ENCODE results near the gene DGKB.

The DGKB gene

GRCh38 chr7:14854471-14854870 is 48.1 kb downstream of the DGKB start:
- no peaks in the 10 kb centered on the region for H3K4me1 ChIP-seq (ENCODE audit: control insufficient read depth, insufficient read depth, low read depth, low read length)
- H3K27me3 ChIP-seq (ENCODE audit: control insufficient read depth in 1 of 2, insufficient read depth in 1 of 2, low read length in 2 of 2) = no peaks in the 10 kb centered on the region
- no peaks in the 10 kb centered on the region for H3K9me3 ChIP-seq (ENCODE audit: control insufficient read depth, low read length)
- H4K8ac ChIP-seq (ENCODE audit: low read length) = no peak overlapping the region
- H2AFZ ChIP-seq (ENCODE audit: low read depth, low read length) = no peak overlapping the region
- H2BK120ac ChIP-seq (ENCODE audit: low read depth, low read length) = no peak overlapping the region
- no peak for DNase-seq
- no peak overlapping the region for H3K23ac ChIP-seq (ENCODE audit: low read length in 2 of 2)
- H4K91ac ChIP-seq (ENCODE audit: low read length) = no peak overlapping the region
- no peak overlapping the region for H2BK5ac ChIP-seq (ENCODE audit: low read depth, low read length, poor library complexity, severe bottlenecking)
- H3K4me2 ChIP-seq (ENCODE audit: low read length, poor library complexity, severe bottlenecking) = no peak overlapping the region
- H3K4ac ChIP-seq (ENCODE audit: low read depth in 1 of 2, low read length in 2 of 2) = no peak overlapping the region
- no peak overlapping the region for H2BK12ac ChIP-seq (ENCODE audit: low read length in 2 of 2)
- no peak overlapping the region for H3K14ac ChIP-seq (ENCODE audit: low read length in 2 of 2)
- H3K36me3 ChIP-seq (ENCODE audit: control insufficient read depth in 1 of 2, insufficient read depth in 2 of 2, low read depth in 1 of 2, low read length in 2 of 2) = no peaks in the 10 kb centered on the region
- no peak overlapping the region for H2BK15ac ChIP-seq (ENCODE audit: low read depth, poor library complexity, severe bottlenecking)
- H3K18ac ChIP-seq (ENCODE audit: low read depth in 1 of 2, low read length in 2 of 2) = no peak overlapping the region
- H3K4me3 ChIP-seq (ENCODE audit: insufficient read depth in 1 of 2, low read depth in 1 of 2, low read length in 2 of 2) = no peak overlapping the region
- WGBS = 93% methylated on average over 2 of the region's 5 CpGs
- no peaks in the 10 kb centered on the region for H3K79me1 ChIP-seq (replicated peaks; ENCODE audit: low read length, poor library complexity, severe bottlenecking)
- no peak overlapping the region for H2AK5ac ChIP-seq (ENCODE audit: low read length, severe bottlenecking)
- no peak overlapping the region for H3K9ac ChIP-seq (ENCODE audit: low read length)
- no peak overlapping the region for H3K27ac ChIP-seq (ENCODE audit: low read length, poor library complexity, severe bottlenecking)

GRCh38 chr7:14851610-14852009 is 50.9 kb downstream of the DGKB start:
- peak; percentile 31 for DNase-seq
- Histone ChIP-seq H3K14ac (ENCODE audit: low read length in 2 of 2) (no peak overlapping the region), H3K9ac (ENCODE audit: low read length) (no peak overlapping the region), H2AK5ac (ENCODE audit: low read length, severe bottlenecking) (no peak overlapping the region), H2BK120ac (ENCODE audit: low read depth, low read length) (no peak overlapping the region), H2BK15ac (ENCODE audit: low read depth, poor library complexity, severe bottlenecking) (no peak overlapping the region), H3K4me2 (ENCODE audit: low read length, poor library complexity, severe bottlenecking) (no peak overlapping the region), H2AFZ (ENCODE audit: low read depth, low read length) (no peak overlapping the region), H3K36me3 (ENCODE audit: control insufficient read depth in 1 of 2, insufficient read depth in 2 of 2, low read depth in 1 of 2, low read length in 2 of 2) (no peaks in the 10 kb centered on the region), H3K79me1 (replicated peaks; ENCODE audit: low read length, poor library complexity, severe bottlenecking) (no peaks in the 10 kb centered on the region), H3K27ac (ENCODE audit: low read length, poor library complexity, severe bottlenecking) (no peak overlapping the region), H3K9me3 (ENCODE audit: control insufficient read depth, low read length) (no peaks in the 10 kb centered on the region), H3K18ac (ENCODE audit: low read depth in 1 of 2, low read length in 2 of 2) (no peak overlapping the region), H2BK5ac (ENCODE audit: low read depth, low read length, poor library complexity, severe bottlenecking) (no peak overlapping the region), H4K8ac (ENCODE audit: low read length) (no peak overlapping the region), H2BK12ac (ENCODE audit: low read length in 2 of 2) (no peak overlapping the region), H3K4ac (ENCODE audit: low read depth in 1 of 2, low read length in 2 of 2) (no peak overlapping the region), H3K4me3 (ENCODE audit: insufficient read depth in 1 of 2, low read depth in 1 of 2, low read length in 2 of 2) (no peak overlapping the region), H3K27me3 (ENCODE audit: control insufficient read depth in 1 of 2, insufficient read depth in 1 of 2, low read length in 2 of 2) (no peaks in the 10 kb centered on the region), H3K23ac (ENCODE audit: low read length in 2 of 2) (no peak overlapping the region), H4K91ac (ENCODE audit: low read length) (no peak overlapping the region), H3K4me1 (ENCODE audit: control insufficient read depth, insufficient read depth, low read depth, low read length) (no peaks in the 10 kb centered on the region)
- WGBS = 16% methylated on average over 1 of the region's 1 CpG

- no peak overlapping the region for H3K9ac ChIP-seq (ENCODE audit: low read length)
- no peak overlapping the region for H2BK15ac ChIP-seq (ENCODE audit: low read depth, poor library complexity, severe bottlenecking)
- H3K4ac ChIP-seq (ENCODE audit: low read depth in 1 of 2, low read length in 2 of 2) = no peak overlapping the region
- no peak overlapping the region for H3K4me3 ChIP-seq (ENCODE audit: insufficient read depth in 1 of 2, low read depth in 1 of 2, low read length in 2 of 2)
- no peak overlapping the region for H3K27ac ChIP-seq (ENCODE audit: low read length, poor library complexity, severe bottlenecking)
- H2AK5ac ChIP-seq (ENCODE audit: low read length, severe bottlenecking) = no peak overlapping the region
- no peak overlapping the region for H4K91ac ChIP-seq (ENCODE audit: low read length)
- no peak overlapping the region for H3K23ac ChIP-seq (ENCODE audit: low read length in 2 of 2)
- no peak overlapping the region for H3K18ac ChIP-seq (ENCODE audit: low read depth in 1 of 2, low read length in 2 of 2)
- H2BK12ac ChIP-seq (ENCODE audit: low read length in 2 of 2) = no peak overlapping the region
- H3K79me1 ChIP-seq (replicated peaks; ENCODE audit: low read length, poor library complexity, severe bottlenecking) = no peaks in the 10 kb centered on the region
- no peaks in the 10 kb centered on the region for H3K27me3 ChIP-seq (ENCODE audit: control insufficient read depth in 1 of 2, insufficient read depth in 1 of 2, low read length in 2 of 2)
- WGBS = 94% methylated on average over 2 of the region's 2 CpGs
- H3K4me1 ChIP-seq (ENCODE audit: control insufficient read depth, insufficient read depth, low read depth, low read length) = no peaks in the 10 kb centered on the region
- no peaks in the 10 kb centered on the region for H3K36me3 ChIP-seq (ENCODE audit: control insufficient read depth in 1 of 2, insufficient read depth in 2 of 2, low read depth in 1 of 2, low read length in 2 of 2)
- H4K8ac ChIP-seq (ENCODE audit: low read length) = no peak overlapping the region
- H3K9me3 ChIP-seq (ENCODE audit: control insufficient read depth, low read length) = no peaks in the 10 kb centered on the region
- no peak overlapping the region for H2AFZ ChIP-seq (ENCODE audit: low read depth, low read length)
- no peak overlapping the region for H3K14ac ChIP-seq (ENCODE audit: low read length in 2 of 2)
- no peak for DNase-seq
- H3K4me2 ChIP-seq (ENCODE audit: low read length, poor library complexity, severe bottlenecking) = no peak overlapping the region
- no peak overlapping the region for H2BK120ac ChIP-seq (ENCODE audit: low read depth, low read length)
- no peak overlapping the region for H2BK5ac ChIP-seq (ENCODE audit: low read depth, low read length, poor library complexity, severe bottlenecking)
Observed at GRCh38 chr7:14850039-14850438, 52.5 kb downstream of the DGKB start.

GRCh38 chr7:14846405-14846804 is 56.1 kb downstream of the DGKB start:
- Histone ChIP-seq H3K14ac (ENCODE audit: low read length in 2 of 2) (no peak overlapping the region), H2BK12ac (ENCODE audit: low read length in 2 of 2) (no peak overlapping the region), H3K4me3 (ENCODE audit: insufficient read depth in 1 of 2, low read depth in 1 of 2, low read length in 2 of 2) (no peak overlapping the region)

More at GRCh38 chr7:14846405-14846804, 56.1 kb downstream of the DGKB start:
- H2BK15ac ChIP-seq (ENCODE audit: low read depth, poor library complexity, severe bottlenecking) = no peak overlapping the region
- no peak overlapping the region for H3K9ac ChIP-seq (ENCODE audit: low read length)
- H3K36me3 ChIP-seq (ENCODE audit: control insufficient read depth in 1 of 2, insufficient read depth in 2 of 2, low read depth in 1 of 2, low read length in 2 of 2) = no peaks in the 10 kb centered on the region
- no peak overlapping the region for H3K18ac ChIP-seq (ENCODE audit: low read depth in 1 of 2, low read length in 2 of 2)
- 81% methylated on average over 4 of the region's 4 CpGs for WGBS
- H4K8ac ChIP-seq (ENCODE audit: low read length) = no peak overlapping the region
- no peaks in the 10 kb centered on the region for H3K27me3 ChIP-seq (ENCODE audit: control insufficient read depth in 1 of 2, insufficient read depth in 1 of 2, low read length in 2 of 2)
- no peak overlapping the region for H2BK5ac ChIP-seq (ENCODE audit: low read depth, low read length, poor library complexity, severe bottlenecking)
- no peak overlapping the region for H3K23ac ChIP-seq (ENCODE audit: low read length in 2 of 2)
- no peak overlapping the region for H4K91ac ChIP-seq (ENCODE audit: low read length)
- DNase-seq = no peak
- no peaks in the 10 kb centered on the region for H3K4me1 ChIP-seq (ENCODE audit: control insufficient read depth, insufficient read depth, low read depth, low read length)
- no peak overlapping the region for H3K4ac ChIP-seq (ENCODE audit: low read depth in 1 of 2, low read length in 2 of 2)
- H3K79me1 ChIP-seq (replicated peaks; ENCODE audit: low read length, poor library complexity, severe bottlenecking) = no peaks in the 10 kb centered on the region
- H3K27ac ChIP-seq (ENCODE audit: low read length, poor library complexity, severe bottlenecking) = no peak overlapping the region
- no peak overlapping the region for H2BK120ac ChIP-seq (ENCODE audit: low read depth, low read length)
- no peak overlapping the region for H2AK5ac ChIP-seq (ENCODE audit: low read length, severe bottlenecking)
- no peak overlapping the region for H3K4me2 ChIP-seq (ENCODE audit: low read length, poor library complexity, severe bottlenecking)
- H3K9me3 ChIP-seq (ENCODE audit: control insufficient read depth, low read length) = no peaks in the 10 kb centered on the region
- H2AFZ ChIP-seq (ENCODE audit: low read depth, low read length) = no peak overlapping the region
